Measurements from ENCODE around the gene ESPL1. TPM values are rescaled to one million over a fixed set of nuclear protein-coding genes. Genes with fewer than 3 reads are reported as not detected.

Gene ESPL1
- polyA plus RNA-seq, 1 experiment: 7.3 TPM

GRCh38 chr12:53241623-53242412 is 26.3 kb upstream of the ESPL1 start:
- Histone ChIP-seq H3K36me3 (ENCODE audit: control insufficient read depth, insufficient read depth, low read length) (no peaks in the 10 kb centered on the region), H3K4me3 (ENCODE audit: low read depth, low read length) (no peak overlapping the region), H3K27me3 (ENCODE audit: control insufficient read depth, insufficient read depth, low read length) (peaks cover 18% of the 10 kb centered on the region)
- CTCF ChIA-PET: interaction anchor here (0.6 to 4.7 kb wide), 8 partner anchors 10 to 80 kb away, joined by 3 to 36 read pairs (median 4); partner anchors contain the start of gene AAAS
- TF ChIP-seq CTCF (IDR thresholded peaks at IDR 0.05; ENCODE audit: insufficient read depth, low read depth, low read length): no peak
- DNase-seq (ENCODE audit: low read depth): no peak
- POLR2A ChIA-PET: no interaction called here

- Histone ChIP-seq H3K4me3 (ENCODE audit: low read depth, low read length) (no peak overlapping the region), H3K36me3 (ENCODE audit: control insufficient read depth, insufficient read depth, low read length) (no peaks in the 10 kb centered on the region), H3K27me3 (ENCODE audit: control insufficient read depth, insufficient read depth, low read length) (peaks cover 18% of the 10 kb centered on the region)
- DNase-seq (ENCODE audit: low read depth): no peak
- TF ChIP-seq CTCF (IDR thresholded peaks at IDR 0.05; ENCODE audit: insufficient read depth, low read depth, low read length): no peak
- ChIA-PET CTCF (interaction anchor here (0.6 to 4.7 kb wide), 4 partner anchors 23 to 173 kb away, joined by 3 to 36 read pairs (median 4); no protein-coding TSS in a partner anchor), POLR2A (interaction anchor here (0.6 kb wide), 1 partner anchor 10 kb away, joined by 3 read pairs; no protein-coding TSS in a partner anchor)
These were observed 23.8 kb upstream of the ESPL1 start for GRCh38 chr12:53244337-53244736.

DNA sequence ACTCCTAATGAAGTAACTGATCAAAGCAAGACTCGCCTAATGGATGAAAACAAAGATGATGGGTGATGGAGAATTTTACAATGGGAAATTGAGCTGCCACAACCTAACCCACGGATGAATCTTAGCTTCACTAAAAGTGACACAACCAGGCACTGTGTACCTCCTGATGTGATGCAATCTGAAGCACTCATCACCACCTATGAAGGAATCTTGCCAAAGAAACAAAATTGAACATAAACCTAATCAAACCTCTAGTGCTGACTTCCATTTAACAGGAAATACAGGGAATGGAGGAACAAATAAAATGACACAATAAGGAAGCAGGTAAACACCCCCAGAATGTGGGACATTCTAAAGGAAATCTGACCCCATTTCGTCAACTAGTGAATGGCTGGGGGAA is 22.8 kb upstream of the ESPL1 start:
- Histone ChIP-seq H3K27me3 (ENCODE audit: control insufficient read depth, insufficient read depth, low read length) (peaks cover 17% of the 10 kb centered on the region), H3K4me3 (ENCODE audit: low read depth, low read length) (no peak overlapping the region), H3K36me3 (ENCODE audit: control insufficient read depth, insufficient read depth, low read length) (no peaks in the 10 kb centered on the region)
- CTCF ChIA-PET: interaction anchor here (1.2 kb wide), 1 partner anchor 27 kb away, joined by 5 read pairs; no protein-coding TSS in a partner anchor
- POLR2A ChIA-PET: no interaction called here
- DNase-seq (ENCODE audit: low read depth): no peak
- no peak for TF ChIP-seq CTCF (IDR thresholded peaks at IDR 0.05; ENCODE audit: insufficient read depth, low read depth, low read length)

DNA sequence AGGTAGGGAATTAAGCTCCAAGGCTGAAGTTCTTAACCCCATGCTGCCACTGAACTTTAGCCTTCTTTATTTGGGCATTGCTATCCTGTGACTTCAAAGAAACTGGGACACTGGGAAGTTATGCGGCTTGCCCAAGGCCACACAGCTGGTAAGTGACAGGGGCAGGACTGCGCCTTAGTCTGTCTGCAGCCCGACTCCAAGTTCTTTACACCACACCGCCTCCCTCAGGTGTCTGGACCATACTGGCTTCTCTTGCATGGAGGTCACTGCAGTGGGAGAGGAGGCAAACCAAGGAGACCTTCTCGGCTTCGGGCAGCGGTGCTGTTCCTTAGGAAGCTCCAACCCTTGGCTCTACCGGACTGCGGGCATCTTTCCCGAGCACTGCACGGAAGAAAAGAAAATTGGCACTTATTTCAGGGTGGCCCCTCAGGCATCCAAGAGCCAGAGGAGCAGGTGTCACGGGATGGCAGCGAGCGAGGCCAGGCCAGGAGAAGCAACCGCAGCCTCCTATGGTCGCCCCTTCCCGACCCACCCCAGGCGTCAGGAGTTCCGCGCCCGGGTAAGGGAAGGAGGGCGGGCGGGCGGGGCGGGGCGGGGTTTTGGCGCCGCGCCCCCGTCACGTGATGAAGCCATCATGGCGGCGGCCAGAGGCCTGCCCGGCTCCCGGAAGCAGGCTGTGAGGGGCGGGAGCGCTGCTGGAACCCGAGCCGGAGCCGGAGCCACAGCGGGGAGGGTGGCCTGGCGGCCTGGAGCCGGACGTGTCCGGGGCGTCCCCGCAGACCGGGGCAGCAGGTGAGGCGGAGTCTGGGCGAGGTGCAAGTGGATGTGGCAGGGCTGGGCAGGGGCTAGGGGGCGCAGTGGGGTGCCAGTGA is 16.4 kb upstream of the ESPL1 start:
- Histone ChIP-seq H3K27me3 (ENCODE audit: control insufficient read depth, insufficient read depth, low read length) (no peaks in the 10 kb centered on the region), H3K4me3 (ENCODE audit: low read depth, low read length) (peak overlapping the region; percentile 83), H3K36me3 (ENCODE audit: control insufficient read depth, insufficient read depth, low read length) (peaks cover 11% of the 10 kb centered on the region)
- peak; percentile 47 for TF ChIP-seq CTCF (IDR thresholded peaks at IDR 0.05; ENCODE audit: insufficient read depth, low read depth, low read length)
- POLR2A ChIA-PET: interaction anchor here (0.6 kb wide), 1 partner anchor 15 kb away, joined by 5 read pairs; no protein-coding TSS in a partner anchor
- CTCF ChIA-PET: interaction anchor here (0.6 to 5.5 kb wide), 18 partner anchors 10 to 110 kb away, joined by 3 to 40 read pairs (median 4); partner anchors contain the start of genes ESPL1 and ITGB7
- DNase-seq (ENCODE audit: low read depth): no peak

Data from BJ (cell line).